GM12872 (cell line): ENCODE results near the gene ADARB2.
A peak's percentile ranks its signal among the peaks of the same experiment; 100 is the strongest.

Source experiments
- TF ChIP-seq, protein P1 (sequence below): IDR thresholded peaks from 3 replicates; pipeline ENCODE4 v1.5.1; 2011; ENCODE audit warnings: low read depth, mild to moderate bottlenecking, low read length, moderate library complexity; ENCODE audit not compliant: insufficient read depth

ADARB2 gene

DNA sequence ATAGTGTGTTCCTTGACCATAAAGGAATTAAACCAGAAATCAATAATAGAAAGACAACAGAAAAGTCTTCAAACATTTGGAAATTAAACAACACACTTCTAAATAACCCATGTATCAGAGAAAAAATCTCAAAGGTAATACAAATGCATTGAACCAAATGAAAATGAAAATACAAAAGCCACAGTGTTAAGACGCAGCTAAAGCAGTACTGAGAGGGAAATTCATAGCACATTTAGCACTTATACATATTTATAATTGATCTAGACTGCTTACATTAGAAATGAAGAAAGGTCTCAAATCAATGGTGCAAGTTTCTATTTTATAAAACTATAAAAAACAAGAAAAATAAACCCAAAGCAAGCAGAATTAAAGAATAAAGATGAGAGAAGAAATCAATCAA is 306.1 kb downstream of the ADARB2 start:
- TF ChIP-seq, protein P1, sequence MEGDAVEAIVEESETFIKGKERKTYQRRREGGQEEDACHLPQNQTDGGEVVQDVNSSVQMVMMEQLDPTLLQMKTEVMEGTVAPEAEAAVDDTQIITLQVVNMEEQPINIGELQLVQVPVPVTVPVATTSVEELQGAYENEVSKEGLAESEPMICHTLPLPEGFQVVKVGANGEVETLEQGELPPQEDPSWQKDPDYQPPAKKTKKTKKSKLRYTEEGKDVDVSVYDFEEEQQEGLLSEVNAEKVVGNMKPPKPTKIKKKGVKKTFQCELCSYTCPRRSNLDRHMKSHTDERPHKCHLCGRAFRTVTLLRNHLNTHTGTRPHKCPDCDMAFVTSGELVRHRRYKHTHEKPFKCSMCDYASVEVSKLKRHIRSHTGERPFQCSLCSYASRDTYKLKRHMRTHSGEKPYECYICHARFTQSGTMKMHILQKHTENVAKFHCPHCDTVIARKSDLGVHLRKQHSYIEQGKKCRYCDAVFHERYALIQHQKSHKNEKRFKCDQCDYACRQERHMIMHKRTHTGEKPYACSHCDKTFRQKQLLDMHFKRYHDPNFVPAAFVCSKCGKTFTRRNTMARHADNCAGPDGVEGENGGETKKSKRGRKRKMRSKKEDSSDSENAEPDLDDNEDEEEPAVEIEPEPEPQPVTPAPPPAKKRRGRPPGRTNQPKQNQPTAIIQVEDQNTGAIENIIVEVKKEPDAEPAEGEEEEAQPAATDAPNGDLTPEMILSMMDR: no peak

DNA sequence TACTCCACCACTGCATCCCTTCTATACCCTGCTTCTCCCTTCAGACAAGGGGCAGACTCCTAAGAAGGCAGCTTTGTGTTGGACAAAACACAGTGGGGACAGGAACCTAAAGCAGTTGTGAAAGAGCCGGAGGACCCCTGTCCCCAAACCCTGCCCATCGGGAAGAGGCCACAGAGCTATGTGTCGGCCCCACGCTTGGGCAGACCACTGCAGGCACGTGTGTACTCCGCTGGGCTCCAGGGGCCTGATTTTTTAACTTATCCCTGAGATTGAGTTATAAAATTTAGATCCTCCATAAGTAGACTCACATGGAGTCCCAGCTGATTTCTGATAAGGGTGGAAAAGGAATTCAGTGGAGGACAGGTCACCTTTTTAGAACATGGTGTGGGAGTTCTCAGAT is 310.5 kb downstream of the ADARB2 start:
- TF ChIP-seq, protein P1: no peak

DNA sequence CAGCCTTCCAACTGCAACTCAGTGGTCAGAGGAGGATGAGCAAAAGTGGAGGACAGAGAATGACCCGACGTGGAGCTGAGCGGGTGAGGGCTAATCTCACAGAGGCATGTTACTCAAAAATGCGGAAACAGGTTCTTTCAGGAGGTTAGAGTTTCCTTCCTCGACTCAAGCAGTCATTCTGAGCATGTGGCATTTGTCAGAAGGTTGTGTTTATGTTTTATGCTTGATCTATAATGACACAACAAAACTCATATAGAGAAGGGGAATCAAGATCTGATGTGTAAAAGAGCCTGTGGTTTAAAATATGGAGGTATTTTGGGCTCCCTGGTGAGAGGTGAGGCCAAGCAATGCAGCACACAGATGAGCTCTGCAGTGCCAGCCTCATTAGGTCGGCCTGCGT is 311.4 kb downstream of the ADARB2 start:
- TF ChIP-seq, protein P1: no peak

DNA sequence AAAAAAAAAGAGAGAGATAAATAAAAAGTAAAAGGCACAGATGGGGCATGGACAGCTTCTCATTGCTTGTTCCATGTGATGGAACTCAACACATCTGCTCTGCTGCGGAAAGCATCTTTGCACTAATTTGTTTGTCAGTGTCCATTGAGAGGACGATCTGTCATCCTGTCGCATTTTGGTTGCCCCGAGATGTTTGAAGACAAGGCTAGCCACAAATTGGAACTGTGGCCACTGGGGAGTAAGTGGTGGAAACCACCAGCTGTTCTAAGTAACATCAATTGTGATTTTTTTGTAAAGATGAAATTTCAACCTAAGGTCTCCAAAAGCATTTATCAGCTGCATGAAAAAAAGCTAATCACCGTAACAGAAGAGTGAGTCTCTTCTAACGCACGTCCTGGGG is 312.7 kb downstream of the ADARB2 start:
- TF ChIP-seq, protein P1: no peak

DNA sequence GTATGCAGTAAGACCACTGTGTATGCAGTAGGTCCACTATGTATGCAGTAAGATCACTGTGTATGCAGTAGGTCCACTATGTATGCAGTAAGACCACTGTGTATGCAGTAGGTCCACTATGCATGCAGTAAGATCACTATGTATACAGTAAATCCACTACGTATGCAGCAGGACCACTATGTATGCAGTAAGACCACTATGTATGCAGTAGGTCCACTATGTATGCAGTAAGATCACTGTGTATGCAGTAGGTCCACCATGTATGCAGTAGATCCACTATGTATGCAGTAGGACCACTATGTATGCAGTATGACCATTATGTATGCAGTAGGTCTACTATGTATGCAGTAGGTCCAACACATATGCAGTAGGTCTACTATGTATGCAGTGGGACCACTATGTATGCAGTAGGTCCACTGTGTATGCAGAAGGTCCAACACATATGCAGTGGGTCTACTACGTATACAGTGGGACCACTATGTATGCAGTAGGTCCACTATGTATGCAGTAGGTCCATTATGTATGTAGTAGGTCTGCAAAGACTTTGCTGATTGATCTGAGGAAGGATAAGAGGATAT is 313.6 kb downstream of the ADARB2 start:
- TF ChIP-seq, protein P1: no peak

DNA sequence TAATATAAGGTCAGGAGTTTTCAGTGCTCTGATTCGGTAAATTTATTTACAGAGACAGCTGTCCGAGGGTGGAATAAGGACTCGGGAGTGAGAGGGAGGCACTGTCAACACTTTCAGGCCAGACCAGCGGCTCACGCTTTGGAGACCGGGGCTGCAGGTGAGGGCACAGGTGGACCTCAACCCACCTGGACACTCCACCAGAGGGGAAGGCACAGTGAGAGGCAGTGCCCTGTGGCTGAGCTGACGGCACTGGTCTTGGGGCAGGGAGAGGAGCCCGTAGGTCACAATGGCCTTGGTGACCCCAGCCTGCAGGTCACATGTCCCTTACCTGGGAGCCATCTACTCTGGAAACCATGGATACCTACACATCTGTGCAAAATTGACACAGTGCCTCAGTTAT is 315.1 kb downstream of the ADARB2 start:
- TF ChIP-seq, protein P1: no peak

DNA sequence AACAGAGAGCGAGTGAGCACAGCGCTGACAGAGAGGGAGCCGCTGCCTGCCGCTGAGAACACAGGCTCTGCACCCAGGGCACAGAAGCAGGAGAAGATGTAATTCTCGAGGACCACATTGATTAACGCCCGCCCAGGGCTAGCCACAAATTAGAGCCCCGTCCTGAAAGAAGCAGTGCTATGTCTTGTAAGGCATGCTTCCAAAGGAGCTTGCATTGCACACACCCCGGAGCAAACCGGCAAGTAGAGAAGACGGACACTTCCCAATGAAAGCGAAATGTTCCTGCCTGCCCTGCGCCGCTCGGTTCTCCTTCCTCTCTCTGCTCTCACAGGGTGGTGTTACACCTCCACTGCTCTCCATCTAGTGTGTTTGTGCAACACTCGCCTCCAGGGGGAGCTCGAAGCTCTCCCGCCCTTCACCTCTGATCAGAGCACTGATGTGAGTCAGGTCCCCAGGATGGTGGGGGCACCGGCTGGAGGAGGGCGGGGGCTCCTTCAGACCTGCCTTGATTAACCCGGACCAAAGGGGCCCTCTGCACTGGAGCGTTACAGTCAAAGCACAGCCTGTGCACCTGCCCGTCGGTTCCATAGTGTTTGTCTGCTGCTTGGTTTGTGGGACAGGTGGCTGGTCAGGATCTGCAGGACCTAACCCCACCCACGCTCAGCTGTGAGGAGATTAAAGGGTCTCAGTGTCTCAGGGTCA is 316.5 kb downstream of the ADARB2 start:
- TF ChIP-seq, protein P1: peak; percentile 91
